ENCODE measurements around the gene TMEM213.

GRCh38 chr7:138770904-138771303 is 26.9 kb upstream of the TMEM213 start:
- TF ChIP-seq GATA2 (IDR thresholded peaks at IDR 0.05; ENCODE audit: low read depth, low read length), result no peak
- TF ChIP-seq GATA3 (IDR thresholded peaks at IDR 0.05; ENCODE audit: low read depth, low read length), result no peak

All from SH-SY5Y (cell line).